Activated CD8-positive, alpha-beta memory T cell treated with anti-CD3 and anti-CD28 coated beads, Interleukin-2, amount 10 ng/mL, durations not matched to agents 7 days and 5 days (primary cell): ENCODE measurements around the gene BABAM1. TPM values are rescaled to one million over a fixed set of nuclear protein-coding genes. Genes with fewer than 3 reads are reported as not detected.

Source experiments
- ATAC-seq: fragments of 150-1000 bp; cut with Tn5 transposase; one replicate; pipeline ENCODE4 v1.10.0; 2021; ENCODE audit warnings: moderate library complexity
- CTCF ChIA-PET: fragments of 350-600 bp; sonication (Branson Sonifier 250); formaldehyde crosslinking; loops from one replicate; lab custom pipeline; 2021; ENCODE audit warnings: antibody characterized with exemption; lab: Charles Lee
- DNase-seq: peaks from one replicate; pipeline ENCODE4 v3.0.0-alpha.2; 2020
- H3K27ac Mint-ChIP-seq: one replicate; pipeline ENCODE4 v1.8.0; 2021; ENCODE audit warnings: mild to moderate bottlenecking, mixed read lengths
- H3K27me3 Mint-ChIP-seq: one replicate; pipeline ENCODE4 v1.8.0; 2021; ENCODE audit warnings: mixed read lengths
- H3K36me3 Mint-ChIP-seq: one replicate; pipeline ENCODE4 v1.8.0; 2021; ENCODE audit warnings: mild to moderate bottlenecking, mixed read lengths
- H3K4me1 Mint-ChIP-seq: one replicate; pipeline ENCODE4 v1.8.0; 2021; ENCODE audit warnings: mixed read lengths
- H3K4me3 Mint-ChIP-seq: one replicate; pipeline ENCODE4 v1.8.0; 2021; ENCODE audit warnings: mild to moderate bottlenecking, moderate library complexity, mixed read lengths
- H3K9me3 Mint-ChIP-seq: one replicate; pipeline ENCODE4 v1.8.0; 2022; ENCODE audit warnings: low read depth, mixed read lengths
- total RNA-seq, 2 experiments: library from RNA; stranded (reverse); gene quantifications; one replicate each; pipeline ENCODE4 v1.2.3, GENCODE V29; 2021

BABAM1 gene
- total RNA-seq, 2 experiments from 2014 or later, result 113 to 117 TPM

DNA sequence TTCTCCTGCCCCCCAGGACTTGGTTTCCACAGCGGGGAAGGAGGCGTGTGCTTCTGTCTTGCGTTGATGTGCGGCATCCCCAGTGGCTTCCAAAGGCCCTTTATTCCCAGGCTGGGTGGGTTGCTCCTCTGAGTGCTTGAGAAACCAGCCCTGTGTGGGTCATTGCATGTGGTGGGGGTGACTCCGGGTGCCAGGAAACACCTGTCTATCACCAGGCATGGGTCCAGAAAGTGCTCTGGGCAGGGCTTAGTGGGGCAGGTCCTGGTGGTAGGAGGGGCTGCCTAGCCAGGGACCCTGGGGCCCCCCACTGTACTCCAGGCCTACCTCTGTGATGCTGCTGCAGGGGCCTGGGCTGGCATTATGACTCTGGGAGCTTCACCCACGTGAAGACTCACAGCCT, 51.7 kb downstream of the BABAM1 start:
- no peak overlapping the region for H3K27ac Mint-ChIP-seq
- no peak for ATAC-seq
- H3K27me3 Mint-ChIP-seq, result no peaks in the 10 kb centered on the region
- no peak overlapping the region for H3K4me3 Mint-ChIP-seq
- H3K4me1 Mint-ChIP-seq, result peaks cover 5% of the 10 kb centered on the region
- CTCF ChIA-PET, result interaction anchor here (0.6 kb wide), 1 partner anchor 69 kb away, joined by 3 read pairs; no protein-coding TSS in a partner anchor
- H3K9me3 Mint-ChIP-seq, result no peaks in the 10 kb centered on the region
- no peak for DNase-seq
- peaks cover 20% of the 10 kb centered on the region for H3K36me3 Mint-ChIP-seq

DNA sequence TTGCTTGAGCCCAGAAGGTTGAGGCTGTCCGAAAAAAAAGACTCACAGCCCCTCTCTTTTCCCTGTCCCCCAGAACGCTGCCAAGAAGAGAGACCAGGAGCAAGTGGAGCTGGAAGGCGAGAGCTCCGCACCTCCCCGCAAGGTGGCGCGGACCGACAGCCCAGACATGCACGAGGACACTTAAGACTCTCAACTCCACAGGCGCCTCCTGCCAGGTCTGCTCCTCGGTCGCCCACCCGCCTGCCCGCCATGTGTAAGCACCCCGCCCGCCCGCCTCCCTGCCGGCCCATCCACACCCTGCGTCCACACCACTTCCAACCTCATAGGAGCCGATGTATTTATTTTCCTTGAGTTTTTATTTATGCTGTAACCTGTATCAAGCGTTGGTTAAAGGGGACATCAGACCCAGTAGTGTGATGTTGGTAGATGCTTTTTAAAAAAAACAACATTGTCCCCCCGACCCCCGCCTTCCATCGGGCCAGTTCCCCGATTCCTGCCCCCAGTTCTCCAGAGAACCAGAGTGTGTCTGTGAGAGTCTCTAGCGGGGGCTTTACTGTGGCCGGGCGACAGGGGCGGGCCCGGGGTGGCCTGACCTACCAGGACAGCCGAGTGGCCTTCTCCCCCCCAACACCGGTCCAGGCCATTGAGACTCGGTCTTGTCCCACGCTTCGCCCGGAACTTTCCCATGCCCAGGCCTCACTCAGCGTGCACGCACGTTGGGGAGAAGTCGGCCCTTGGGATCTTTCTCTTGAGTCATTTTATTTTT, 52.4 kb downstream of the BABAM1 start:
- DNase-seq, result no peak
- Mint-ChIP-seq H3K4me1 (peaks cover 5% of the 10 kb centered on the region), H3K9me3 (no peaks in the 10 kb centered on the region), H3K27me3 (no peaks in the 10 kb centered on the region), H3K27ac (no peak overlapping the region), H3K36me3 (peaks cover 17% of the 10 kb centered on the region), H3K4me3 (no peak overlapping the region)
- CTCF ChIA-PET, result interaction anchor here (0.6 kb wide), 1 partner anchor 69 kb away, joined by 3 read pairs; no protein-coding TSS in a partner anchor
- ATAC-seq, result no peak

DNA sequence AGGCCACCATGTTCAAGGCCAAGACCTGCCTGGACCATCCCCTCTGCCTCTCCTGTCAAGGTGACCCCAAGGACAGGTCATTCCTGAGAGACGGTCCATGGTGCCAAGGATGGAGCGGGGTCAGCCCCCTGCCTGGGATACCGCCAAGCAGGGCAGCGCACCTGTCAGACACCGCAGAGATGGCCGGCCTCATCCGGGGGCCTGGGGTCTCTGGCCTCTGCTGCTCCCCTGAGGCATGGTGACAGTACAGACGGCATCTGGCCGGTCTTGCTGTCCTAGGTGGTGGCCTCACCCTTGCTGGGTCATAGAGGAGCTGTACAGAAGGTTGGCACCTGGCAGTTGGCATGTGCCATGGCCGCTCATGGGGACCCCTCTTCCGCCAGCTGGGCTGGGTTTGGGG, 53.2 kb downstream of the BABAM1 start:
- ATAC-seq, result no peak
- peaks cover 5% of the 10 kb centered on the region for H3K4me1 Mint-ChIP-seq
- CTCF ChIA-PET, result no interaction called here
- H3K27me3 Mint-ChIP-seq, result no peaks in the 10 kb centered on the region
- peaks cover 17% of the 10 kb centered on the region for H3K36me3 Mint-ChIP-seq
- H3K4me3 Mint-ChIP-seq, result no peak overlapping the region
- no peaks in the 10 kb centered on the region for H3K9me3 Mint-ChIP-seq
- no peak overlapping the region for H3K27ac Mint-ChIP-seq
- DNase-seq, result no peak

- no peaks in the 10 kb centered on the region for H3K9me3 Mint-ChIP-seq
- peaks cover 10% of the 10 kb centered on the region for H3K36me3 Mint-ChIP-seq
- no peak overlapping the region for H3K27ac Mint-ChIP-seq
- H3K4me3 Mint-ChIP-seq, result no peak overlapping the region
- no peaks in the 10 kb centered on the region for H3K4me1 Mint-ChIP-seq
- ATAC-seq (no peak), DNase-seq (no peak)
- no peaks in the 10 kb centered on the region for H3K27me3 Mint-ChIP-seq
- CTCF ChIA-PET, result interaction anchor here (0.6 to 1.4 kb wide), 2 partner anchors 15 to 17 kb away, joined by 3 to 4 read pairs; no protein-coding TSS in a partner anchor
These were observed 54.6 kb downstream of the BABAM1 start for GRCh38 chr19:17321655-17322489.

DNA sequence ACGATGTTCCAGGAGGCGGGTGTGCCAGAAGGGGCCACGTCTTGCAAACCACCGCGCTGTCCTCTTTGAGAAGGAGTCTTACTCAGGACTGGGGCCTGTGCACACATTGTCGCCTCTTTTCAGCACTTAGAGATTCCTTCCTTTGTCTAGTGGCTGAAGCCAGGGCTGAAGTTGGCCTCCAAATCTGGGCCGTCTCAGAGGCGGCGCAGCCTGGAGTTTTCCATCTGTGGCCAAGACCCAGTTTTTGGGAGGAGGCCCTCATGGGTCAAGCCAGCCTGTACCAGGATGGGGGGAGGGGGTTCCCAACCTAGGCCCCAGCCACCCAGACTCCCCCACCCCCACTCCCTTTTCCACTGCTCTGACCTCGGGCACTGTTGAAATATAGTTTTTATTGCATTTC, 55.6 kb downstream of the BABAM1 start:
- Mint-ChIP-seq H3K4me3 (no peak overlapping the region), H3K9me3 (no peaks in the 10 kb centered on the region), H3K27ac (no peak overlapping the region), H3K4me1 (no peaks in the 10 kb centered on the region), H3K27me3 (peaks cover 4% of the 10 kb centered on the region), H3K36me3 (peaks cover 10% of the 10 kb centered on the region)
- DNase-seq (no peak), ATAC-seq (no peak)
- CTCF ChIA-PET, result no interaction called here

- no peak for ATAC-seq
- CTCF ChIA-PET, result interaction anchor here (0.7 kb wide), 1 partner anchor 66 kb away, joined by 3 read pairs; no protein-coding TSS in a partner anchor
- peaks cover 10% of the 10 kb centered on the region for H3K36me3 Mint-ChIP-seq
These were observed 56.2 kb downstream of the BABAM1 start for GRCh38 chr19:17323300-17323963.

DNA sequence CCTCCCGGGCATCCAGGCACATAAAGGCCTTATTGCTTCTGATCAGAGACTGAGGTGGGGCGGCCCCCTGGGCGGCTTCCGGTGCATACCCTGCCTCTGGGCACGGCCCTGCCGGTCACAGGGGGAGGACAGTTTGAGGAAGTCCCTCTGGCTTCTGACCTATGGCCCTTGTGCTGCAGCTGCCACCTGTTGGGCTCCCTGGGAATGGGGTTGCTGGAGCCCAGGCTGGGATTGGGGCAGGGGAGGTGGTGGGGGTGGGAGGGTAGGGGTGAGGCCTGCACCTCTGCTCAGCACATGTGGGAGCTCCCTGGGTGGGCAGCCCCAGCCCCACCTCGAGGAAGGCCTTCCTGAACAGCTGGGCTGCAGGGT, 56.7 kb downstream of the BABAM1 start:
- Mint-ChIP-seq H3K36me3 (peaks cover 10% of the 10 kb centered on the region), H3K9me3 (no peaks in the 10 kb centered on the region), H3K4me3 (no peak overlapping the region), H3K4me1 (no peaks in the 10 kb centered on the region), H3K27ac (no peak overlapping the region), H3K27me3 (peaks cover 5% of the 10 kb centered on the region)
- ATAC-seq (no peak), DNase-seq (no peak)
- CTCF ChIA-PET, result interaction anchor here (0.7 kb wide), 1 partner anchor 65 kb away, joined by 3 read pairs; no protein-coding TSS in a partner anchor

More at GRCh38 chr19:17323300-17323963, 56.2 kb downstream of the BABAM1 start:
- H3K27ac Mint-ChIP-seq, result no peak overlapping the region
- DNase-seq, result no peak
- no peak overlapping the region for H3K4me3 Mint-ChIP-seq
- H3K4me1 Mint-ChIP-seq, result no peaks in the 10 kb centered on the region
- peaks cover 5% of the 10 kb centered on the region for H3K27me3 Mint-ChIP-seq
- no peaks in the 10 kb centered on the region for H3K9me3 Mint-ChIP-seq

DNA sequence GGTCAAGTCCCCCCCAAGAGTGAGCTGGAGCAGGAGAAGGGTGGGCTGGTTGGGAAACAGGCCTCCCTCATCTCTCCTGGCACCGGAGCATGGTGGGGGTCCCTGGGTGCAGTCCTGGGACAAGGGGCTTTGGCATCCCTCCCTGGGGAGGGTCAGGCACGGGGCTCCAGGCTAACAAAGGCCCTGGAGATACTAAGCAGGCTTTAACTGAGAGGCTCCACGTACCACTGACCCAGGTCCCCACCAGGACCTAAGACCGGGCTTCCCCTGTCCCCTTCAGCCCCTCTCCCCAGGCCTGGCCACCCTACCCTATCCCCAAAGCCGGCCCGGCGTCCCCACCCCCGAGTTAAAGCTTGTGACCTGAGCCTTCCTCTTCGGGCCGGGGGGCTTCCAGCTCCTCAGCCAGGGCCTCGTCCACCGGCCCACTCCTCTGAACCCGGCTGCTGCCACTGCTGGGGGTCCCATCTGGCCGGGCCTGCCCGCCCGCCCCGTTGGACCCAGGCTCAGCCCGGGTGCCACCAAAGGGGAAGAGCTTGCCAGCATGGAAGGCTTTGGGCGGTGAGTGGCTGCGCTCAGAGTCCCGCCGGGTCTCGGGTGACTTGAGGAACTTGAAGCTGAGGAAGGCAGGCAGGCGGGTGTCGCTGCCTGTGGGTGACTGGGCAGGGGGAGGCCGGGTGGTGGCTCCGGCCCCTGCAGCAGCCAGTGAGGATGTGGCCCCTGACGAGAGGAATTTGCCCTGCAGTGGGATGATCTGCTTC, 57.3 kb downstream of the BABAM1 start:
- H3K36me3 Mint-ChIP-seq, result peaks cover 10% of the 10 kb centered on the region
- peaks cover 2% of the 10 kb centered on the region for H3K4me1 Mint-ChIP-seq
- ATAC-seq (no peak), DNase-seq (no peak)
- no peak overlapping the region for H3K27ac Mint-ChIP-seq
- CTCF ChIA-PET, result interaction anchor here (0.7 kb wide), 1 partner anchor 408 kb away, joined by 3 read pairs; no protein-coding TSS in a partner anchor
- peaks cover 8% of the 10 kb centered on the region for H3K27me3 Mint-ChIP-seq
- H3K9me3 Mint-ChIP-seq, result no peaks in the 10 kb centered on the region
- H3K4me3 Mint-ChIP-seq, result no peak overlapping the region

- Mint-ChIP-seq H3K4me3 (no peak overlapping the region), H3K9me3 (no peaks in the 10 kb centered on the region), H3K36me3 (peaks cover 5% of the 10 kb centered on the region), H3K4me1 (peaks cover 6% of the 10 kb centered on the region), H3K27ac (no peak overlapping the region), H3K27me3 (peaks cover 14% of the 10 kb centered on the region)
- DNase-seq (no peak), ATAC-seq (no peak)
- CTCF ChIA-PET, result interaction anchor here (0.7 to 1.5 kb wide), 2 partner anchors 16 to 408 kb away, joined by 3 to 5 read pairs; partner anchors contain the start of gene DDA1
These were observed 57.9 kb downstream of the BABAM1 start for GRCh38 chr19:17325133-17325532.

DNA sequence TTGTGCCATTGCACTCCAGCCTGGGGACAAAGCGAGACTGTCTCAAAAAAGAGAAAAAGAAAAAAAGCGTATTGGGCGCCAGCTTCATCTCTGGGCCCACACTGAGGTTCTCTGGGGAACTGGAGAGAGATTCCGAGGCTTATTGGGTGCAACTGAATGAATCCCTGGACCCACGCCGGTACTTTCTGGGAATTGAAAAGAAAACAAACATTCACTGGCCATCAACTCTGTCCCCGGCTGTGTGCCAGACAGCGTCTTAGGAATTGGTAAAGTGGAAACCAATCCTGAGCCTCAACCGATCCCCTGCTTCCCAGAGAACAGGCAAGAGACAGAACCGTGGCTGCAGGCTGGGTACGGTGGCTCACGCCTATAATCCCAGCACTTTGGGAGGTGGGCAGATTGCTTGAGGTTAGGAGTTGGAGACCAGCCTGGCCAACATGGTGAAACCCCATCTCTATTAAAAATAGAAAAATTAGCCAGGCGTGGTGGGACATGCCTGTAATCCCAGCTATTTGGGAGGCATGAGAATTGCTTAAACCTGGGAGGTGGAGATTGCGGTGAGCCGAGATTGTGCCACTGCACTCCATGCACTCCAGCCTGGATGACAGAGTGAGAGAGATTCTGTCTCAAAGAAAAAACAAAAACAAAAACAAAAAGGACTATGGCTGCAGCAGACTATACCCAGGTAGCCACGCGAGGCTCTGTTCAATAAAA, 58.8 kb downstream of the BABAM1 start:
- CTCF ChIA-PET, result interaction anchor here (1.0 to 1.6 kb wide), 3 partner anchors 17 to 65 kb away, joined by 3 to 5 read pairs (median 4); partner anchors contain the start of gene DDA1
- Mint-ChIP-seq H3K4me3 (no peak overlapping the region), H3K27ac (no peak overlapping the region), H3K36me3 (peaks cover 4% of the 10 kb centered on the region), H3K4me1 (peaks cover 6% of the 10 kb centered on the region), H3K27me3 (peaks cover 20% of the 10 kb centered on the region), H3K9me3 (no peaks in the 10 kb centered on the region)
- ATAC-seq, result no peak
- DNase-seq, result no peak

DNA sequence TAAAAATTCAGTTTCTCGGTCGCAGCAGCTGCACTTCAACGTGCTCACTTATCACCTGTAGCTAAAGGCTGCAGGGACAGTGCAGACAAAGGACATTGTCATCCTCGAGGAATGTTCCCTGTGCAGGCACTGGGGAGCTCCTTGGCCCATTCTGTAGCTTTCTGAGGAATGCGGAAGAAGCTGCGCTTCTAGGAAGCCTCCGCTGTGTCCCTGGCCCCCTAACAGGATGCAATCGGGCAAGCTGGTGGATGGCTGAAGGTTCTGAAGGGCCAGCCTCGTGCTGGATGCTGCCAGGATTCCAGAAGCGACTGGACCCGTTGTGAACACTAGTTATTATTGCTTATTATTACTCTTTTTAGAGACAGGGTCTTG, 59.3 kb downstream of the BABAM1 start:
- Mint-ChIP-seq H3K36me3 (peaks cover 4% of the 10 kb centered on the region), H3K27me3 (peaks cover 20% of the 10 kb centered on the region), H3K4me3 (no peak overlapping the region), H3K4me1 (peaks cover 6% of the 10 kb centered on the region), H3K27ac (no peak overlapping the region), H3K9me3 (no peaks in the 10 kb centered on the region)
- ATAC-seq (no peak), DNase-seq (no peak)
- CTCF ChIA-PET, result interaction anchor here (1.0 to 1.6 kb wide), 3 partner anchors 18 to 65 kb away, joined by 3 to 5 read pairs (median 4); partner anchors contain the start of gene DDA1
